ENCODE measurements around the gene FRMD4A.

The FRMD4A gene

DNA sequence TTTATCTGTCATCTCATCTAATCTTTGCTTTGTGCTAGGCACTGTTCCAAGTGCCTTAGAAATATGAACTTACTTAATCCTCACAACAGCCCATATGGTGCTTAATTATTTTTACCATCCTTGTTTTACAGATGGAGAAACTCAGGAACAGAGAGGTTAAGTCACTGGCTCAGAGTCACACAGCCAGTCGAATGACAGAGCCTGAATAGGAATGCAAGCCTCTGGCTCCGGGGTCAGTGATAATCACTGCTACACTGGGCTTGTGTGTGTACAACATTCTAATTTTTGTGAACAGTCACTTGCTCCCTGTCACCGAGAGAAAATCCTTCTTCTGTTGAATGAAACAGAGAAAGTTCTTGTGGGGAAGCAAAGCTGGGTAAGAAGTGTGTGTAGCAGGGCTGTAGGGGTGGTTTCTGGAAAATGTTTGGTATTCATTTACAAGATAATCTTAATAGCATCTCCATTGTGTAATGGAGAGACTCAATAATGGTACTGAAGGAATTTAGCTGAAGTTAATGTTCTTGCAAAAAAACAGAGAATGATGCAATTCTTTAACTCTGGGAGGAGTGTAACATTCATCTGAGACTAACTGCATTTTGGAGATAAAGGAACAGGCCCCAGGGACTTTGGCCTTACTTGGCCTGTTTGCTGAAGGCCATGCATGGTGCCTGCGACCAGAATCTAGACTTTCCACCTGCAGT is 290.6 kb downstream of the FRMD4A start:
- no peak for DNase-seq

- DNase-seq: no peak
These were observed 294.5 kb downstream of the FRMD4A start for GRCh38 chr10:14036233-14036632.

- no peak for DNase-seq
These were observed 295.2 kb downstream of the FRMD4A start for GRCh38 chr10:14035506-14035905.

DNA sequence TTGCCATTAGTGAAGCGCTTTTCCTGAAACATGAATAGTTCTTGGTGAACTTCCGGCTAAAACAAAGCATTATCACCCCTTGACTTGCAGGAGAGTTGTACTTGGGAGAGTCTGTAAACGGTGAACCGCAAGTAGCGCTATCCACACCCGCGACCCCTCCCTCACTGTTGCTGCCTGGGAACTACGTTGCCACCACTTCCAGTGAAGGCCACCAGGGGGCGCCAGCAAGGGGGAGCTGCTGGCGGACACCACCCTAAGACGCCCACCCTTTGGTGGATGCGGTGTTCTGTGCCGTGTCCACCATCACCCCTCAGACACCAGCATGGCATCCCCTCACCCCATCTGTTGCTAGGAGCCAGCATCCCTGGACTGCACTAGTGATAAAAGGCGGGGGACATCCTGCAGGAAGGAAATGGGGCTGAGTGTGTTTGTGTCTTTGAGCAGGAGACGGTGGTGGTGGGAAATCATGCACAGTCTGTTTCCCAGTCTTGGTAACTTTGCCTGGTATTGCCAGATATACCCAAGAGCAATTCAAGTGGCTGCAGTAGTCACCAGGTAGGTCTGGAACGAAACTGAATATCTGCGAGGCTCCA is 298.2 kb downstream of the FRMD4A start:
- no peak for DNase-seq

GRCh38 chr10:14026325-14026724 is 304.4 kb downstream of the FRMD4A start:
- no peak for DNase-seq

DNA sequence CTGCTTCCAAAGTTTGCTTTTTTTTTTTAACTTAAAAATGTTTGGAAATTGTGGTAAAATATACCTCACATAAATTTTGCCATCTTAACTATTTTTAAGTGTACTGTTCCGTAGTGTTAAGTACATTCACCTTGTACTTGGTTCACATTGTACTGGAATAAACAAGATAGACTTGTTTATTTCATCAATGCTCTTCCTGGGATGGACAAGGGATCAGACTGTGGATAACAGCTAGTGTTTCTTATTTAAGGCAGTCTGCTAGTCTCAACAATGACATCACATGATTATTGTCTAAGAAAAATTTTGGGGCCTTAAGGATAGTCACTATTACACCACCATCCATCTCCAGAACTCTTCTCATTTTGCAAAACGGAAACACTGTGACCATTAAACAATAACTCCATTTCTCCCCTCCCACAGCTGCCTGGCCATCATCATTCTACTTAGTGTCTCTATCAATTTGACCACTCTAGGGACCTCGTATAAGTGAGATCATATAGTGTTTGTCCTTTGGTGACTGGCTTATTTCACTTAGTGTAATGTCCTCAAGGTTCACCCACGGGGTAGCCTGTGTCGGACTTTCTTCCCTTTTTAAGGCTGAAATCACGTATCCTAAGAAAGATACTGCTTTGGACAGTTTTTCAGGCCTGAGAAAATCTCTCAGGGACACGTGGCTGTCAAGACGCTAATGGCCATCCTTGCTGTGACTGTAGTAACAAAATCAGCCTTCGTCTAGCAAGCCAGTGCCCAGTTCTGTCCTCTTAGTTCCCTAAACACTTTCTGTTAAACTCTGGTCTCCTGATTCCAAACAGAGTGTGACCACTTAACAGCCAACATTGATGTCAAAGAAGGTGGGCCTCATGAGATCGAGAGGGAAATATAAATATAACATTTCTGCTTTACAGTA is 305.2 kb downstream of the FRMD4A start:
- no peak for DNase-seq

GRCh38 chr10:14024329-14025202 is 306.2 kb downstream of the FRMD4A start:
- DNase-seq: no peak

DNA sequence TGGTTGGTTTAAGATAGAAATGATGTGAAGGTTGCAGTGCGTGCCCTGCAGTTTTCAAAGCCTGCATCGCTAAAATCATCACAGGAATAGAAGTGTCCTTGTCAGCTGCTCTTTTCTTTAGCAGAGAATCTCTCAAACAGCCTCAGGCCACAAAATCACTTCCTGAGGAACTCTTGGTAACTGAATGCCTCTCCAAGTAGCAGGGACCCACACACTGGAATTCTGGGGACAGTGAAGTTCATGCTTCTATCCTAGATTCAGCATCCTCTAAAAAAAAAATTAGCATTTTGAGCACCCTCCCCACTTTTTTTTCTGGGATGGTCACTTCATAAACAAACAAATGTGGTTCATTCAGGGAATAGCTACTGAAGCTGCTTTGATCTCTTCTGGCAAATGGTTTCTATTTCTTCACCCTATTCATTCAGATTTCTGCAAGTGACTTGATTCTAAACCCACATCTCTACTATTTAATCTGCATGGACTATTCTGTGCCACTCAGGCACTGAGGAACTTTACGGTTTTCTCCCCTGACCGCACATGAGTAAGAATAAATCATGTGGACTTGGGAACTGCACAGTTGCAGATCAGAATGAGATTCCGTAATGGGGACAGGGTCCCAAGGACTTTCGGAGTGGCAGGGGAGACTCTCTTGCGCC is 306.9 kb downstream of the FRMD4A start:
- no peak for DNase-seq

- no peak for DNase-seq
These were observed 307.6 kb downstream of the FRMD4A start for GRCh38 chr10:14022954-14023672.

- no peak for DNase-seq
These were observed 308.7 kb downstream of the FRMD4A start for GRCh38 chr10:14022052-14022451.

DNA sequence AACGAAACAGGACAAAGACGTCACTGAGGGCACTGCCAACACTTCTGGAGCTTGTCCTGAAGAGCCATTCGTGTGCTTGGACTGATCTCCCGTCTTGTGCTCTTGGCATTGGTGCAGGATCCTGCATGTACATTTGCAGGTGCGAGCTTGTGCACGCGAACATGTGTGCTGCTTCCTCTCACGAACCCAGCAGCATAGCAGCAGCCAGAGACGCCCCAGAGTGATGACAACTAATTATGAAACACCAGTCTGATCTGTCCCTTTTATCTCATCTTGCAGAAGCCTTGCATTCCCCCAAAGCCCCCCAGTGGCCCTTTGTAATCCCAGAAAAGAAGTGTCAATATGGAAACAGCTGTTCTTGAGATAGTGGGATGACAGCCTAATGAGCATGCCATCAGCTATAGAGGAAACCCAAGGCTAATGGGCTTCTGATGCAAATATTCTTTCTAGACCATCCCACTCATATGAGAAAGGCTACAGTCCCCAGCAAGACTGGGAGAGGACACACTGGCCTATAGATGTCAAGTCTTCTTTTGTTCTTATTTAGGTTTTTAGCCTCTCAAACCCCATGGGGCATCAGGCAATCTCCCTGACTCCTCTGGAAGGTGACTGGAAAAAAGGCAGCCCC is 310.6 kb downstream of the FRMD4A start:
- no peak for DNase-seq

DNA sequence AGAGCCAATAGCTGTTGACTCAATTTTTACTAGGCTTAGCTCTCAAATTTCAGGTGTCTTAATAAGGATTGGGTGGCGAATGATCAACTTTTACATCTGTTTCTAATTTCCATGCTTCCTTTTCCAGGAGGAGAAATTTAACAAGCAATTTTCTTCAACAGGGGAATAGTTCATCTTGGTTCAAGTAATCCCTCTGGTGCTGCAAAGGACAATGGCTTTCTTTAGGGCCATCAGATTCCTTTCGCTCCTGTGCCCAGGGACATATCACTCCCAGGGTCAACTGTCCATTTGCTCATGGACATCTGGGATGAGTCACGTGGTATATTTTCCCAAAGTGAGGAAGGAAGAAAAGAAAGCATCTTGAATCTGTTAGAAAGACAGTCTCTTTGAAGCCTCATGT is 313.3 kb downstream of the FRMD4A start:
- DNase-seq: no peak

DNA sequence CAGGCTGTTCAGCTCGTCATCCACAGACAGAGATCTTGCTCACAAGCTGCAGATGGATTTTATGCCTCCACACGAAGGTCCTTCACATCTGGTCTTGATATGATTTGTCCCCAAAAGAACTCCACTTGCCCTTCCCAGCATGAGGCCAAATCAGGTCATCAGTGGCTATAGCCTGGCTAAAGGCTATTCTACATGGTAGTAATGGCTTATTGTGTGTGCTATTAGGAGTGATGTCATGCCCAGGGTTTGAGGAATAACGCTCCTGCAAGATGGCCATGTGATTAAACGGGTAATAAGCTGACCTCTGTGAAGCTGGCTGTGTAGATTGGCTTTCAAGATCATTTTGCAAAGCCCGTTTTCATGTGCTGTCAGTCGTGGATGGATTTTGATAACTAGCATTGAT is 313.8 kb downstream of the FRMD4A start:
- DNase-seq: no peak

- DNase-seq: no peak
These were observed 314.6 kb downstream of the FRMD4A start for GRCh38 chr10:14016011-14016536.

DNA sequence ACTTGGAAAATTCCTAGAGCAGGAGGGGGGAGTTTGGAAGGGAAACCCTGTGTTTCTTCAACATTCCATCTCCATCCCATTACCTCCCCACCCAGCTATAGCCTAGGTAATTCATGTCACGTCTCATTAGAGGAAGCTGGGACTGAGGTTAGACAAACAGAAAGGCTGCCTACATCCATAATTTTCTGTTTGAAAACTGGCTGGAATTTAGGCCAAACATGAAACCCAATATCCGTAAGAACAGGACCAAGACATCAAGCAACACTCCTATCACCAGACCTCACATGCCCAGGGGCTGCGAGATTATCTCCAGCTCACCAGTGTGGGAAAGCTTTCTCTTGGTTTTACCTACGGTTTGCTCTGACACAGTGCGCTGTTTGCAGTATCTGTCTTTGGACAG is 316.3 kb downstream of the FRMD4A start:
- DNase-seq: no peak

GRCh38 chr10:14010769-14011574 is 319.8 kb downstream of the FRMD4A start:
- no peak for DNase-seq

GRCh38 chr10:14010101-14010558 is 320.6 kb downstream of the FRMD4A start:
- DNase-seq: no peak

DNA sequence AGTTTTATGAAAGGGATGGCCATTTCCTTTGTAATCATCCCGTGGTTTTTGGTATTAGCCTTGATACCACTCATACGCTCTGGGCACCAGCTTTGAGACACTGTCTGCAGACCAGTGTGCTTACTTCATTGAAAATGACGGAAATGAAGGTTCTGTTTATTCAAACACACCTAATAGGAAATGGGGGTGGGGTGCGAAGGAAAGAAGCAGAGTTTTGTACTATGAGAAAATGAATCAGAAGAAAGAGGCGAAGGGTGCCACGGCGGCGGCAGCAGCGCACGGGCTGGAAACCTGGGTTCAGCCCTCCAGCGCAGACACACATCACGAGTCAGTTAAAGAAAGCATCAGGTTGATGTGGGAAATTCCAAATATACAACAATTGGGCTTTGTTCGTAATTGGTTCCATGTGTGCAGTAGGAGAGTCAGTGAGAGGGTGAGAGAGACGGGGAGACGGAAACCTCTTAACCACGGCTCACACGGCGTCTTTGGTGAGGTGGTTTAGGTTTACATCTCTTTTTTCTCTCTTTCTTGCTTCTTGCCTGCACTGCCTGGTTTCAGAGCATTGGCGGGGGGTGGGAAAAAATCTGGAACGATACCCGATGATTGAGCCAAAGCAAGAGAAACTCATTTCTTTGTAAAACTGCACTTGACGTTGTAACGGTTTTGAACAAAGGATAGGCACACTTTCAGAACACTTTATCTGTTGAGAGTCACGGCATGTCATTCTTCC is 321.2 kb downstream of the FRMD4A start:
- DNase-seq: no peak

GRCh38 chr10:14008740-14009080 is 322.0 kb downstream of the FRMD4A start:
- DNase-seq: no peak

All from NCI-H187 treated with DMSO at 0.1 percent for 48 hours (cell line).